Endometrial microvascular endothelial cells (primary cell): ENCODE data around the gene MACROH2A1. TPM values are rescaled to one million over a fixed set of nuclear protein-coding genes. Genes with fewer than 3 reads are reported as not detected.

Source experiments
- in situ Hi-C: cut with HindIII; loops from 2 replicates; pipeline ENCODE4 v1.10.0; 2017; ENCODE audit warnings: low sequenced_read_pairs, low pct_unique_long_range_greater_than_20kb; ENCODE audit errors: inconsistent ontology term
- total RNA-seq: library from RNA; depleted of rRNA; stranded (reverse); fragments of >200 nt; gene quantifications from one replicate; pipeline ENCODE4 v1.2.3, GENCODE V29; 2015; ENCODE audit errors: inconsistent ontology term

The MACROH2A1 gene
- total RNA-seq, 1 donor from 2014 or later = 139 TPM

DNA sequence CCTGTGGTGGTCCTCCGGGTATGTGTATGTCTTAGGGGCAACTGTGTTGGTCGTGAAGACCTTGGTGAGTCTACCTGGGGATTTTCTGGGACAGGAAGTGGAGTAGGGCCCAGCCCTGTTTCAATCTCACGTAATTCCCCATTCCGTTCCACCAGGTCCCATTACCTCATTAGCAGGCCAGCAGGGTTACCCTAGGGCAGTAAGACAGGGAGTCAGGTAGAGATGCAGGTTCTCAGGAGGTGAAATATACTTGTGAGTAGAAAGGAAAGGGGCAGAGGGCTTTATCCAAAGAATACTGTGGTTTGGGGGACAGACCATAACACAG is 56.5 kb downstream of the MACROH2A1 start:
- in situ Hi-C loops = no loop called here

DNA sequence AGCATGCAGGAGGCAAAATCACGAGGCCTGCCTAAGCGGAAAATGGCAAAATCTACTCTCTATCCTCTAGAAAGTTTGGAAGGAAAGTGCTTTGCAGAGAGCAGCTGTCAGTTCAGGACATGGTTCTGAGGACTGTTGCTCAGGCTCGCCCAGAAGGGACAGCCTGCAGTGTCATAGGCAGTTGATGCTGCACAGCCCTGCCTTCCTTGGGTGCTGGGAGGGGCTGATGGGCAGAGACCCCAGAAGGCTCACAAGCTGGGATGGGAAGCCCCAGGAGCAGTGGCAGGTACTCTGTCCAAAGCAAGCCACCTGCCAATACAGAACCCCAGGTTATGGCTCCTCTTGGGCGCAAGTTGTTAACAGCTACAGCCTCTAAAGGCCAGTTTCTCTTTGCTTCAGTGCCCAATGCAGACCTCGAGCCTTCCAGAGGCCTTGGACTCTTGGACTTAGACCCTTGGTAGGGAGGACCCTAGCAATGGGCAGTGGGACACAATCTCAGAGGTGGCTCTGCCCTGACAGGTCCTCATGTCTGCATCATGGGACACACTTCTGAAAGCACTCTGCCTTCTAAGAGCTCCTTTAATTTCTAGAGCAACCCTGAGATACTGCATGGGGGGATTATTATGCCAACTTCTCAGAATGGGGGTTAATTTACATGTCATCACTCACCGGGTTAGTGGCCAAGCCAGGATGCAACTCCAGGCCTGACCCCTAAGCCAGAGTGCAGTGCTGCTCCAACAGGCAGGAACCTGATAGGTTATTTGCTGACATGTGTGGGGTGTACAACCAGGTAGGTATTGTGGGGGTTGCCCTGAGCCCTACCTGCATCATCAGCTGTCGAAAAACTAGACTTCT is 57.1 kb downstream of the MACROH2A1 start:
- in situ Hi-C loops = no loop called here

- in situ Hi-C loops = no loop called here
Measured at GRCh38 chr5:135341016-135341666, 57.9 kb downstream of the MACROH2A1 start.

DNA sequence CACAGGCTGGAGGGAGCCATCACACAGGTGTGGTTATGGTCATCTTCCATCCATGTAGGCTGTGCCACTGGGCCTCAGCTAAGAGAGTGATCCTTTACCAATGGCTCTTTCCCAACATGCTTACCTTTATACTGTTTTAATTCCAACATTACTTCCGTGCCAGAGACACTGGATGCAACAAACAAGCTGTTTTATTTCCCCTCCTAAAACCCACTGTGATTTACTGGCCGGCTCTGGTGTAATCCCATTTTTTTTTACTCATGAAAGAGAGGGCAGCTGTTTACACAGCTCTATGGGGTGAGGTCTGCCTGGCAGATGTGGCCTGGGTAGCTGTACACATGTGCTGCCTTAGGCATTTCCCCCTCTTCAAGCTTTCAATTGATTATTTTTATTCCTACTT is 58.5 kb downstream of the MACROH2A1 start:
- in situ Hi-C loops = no loop called here

DNA sequence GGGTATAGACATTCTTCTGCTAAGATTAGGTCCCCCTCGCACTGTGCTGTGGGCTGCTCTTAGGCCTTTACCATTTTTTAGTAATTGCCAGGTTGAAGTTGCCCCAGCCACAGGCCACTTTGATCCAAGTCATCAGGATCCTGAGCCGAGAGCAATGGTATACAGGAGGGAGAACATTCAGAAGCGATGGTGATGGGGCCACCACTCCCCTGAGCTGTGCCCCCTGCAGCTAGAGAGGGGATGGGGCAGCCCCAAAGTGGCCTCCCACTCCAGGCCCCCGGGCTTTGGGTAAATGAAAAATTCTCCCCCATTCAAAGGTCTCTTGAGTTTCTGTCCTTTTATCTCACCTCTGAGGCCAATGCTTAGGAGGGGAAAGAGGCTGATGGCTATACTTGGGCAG is 59.4 kb downstream of the MACROH2A1 start:
- in situ Hi-C loops = no loop called here

GRCh38 chr5:135339189-135339588 is 59.8 kb downstream of the MACROH2A1 start:
- in situ Hi-C loops = no loop called here

GRCh38 chr5:135337064-135337463 is 62.0 kb downstream of the MACROH2A1 start:
- in situ Hi-C loops = no loop called here

DNA sequence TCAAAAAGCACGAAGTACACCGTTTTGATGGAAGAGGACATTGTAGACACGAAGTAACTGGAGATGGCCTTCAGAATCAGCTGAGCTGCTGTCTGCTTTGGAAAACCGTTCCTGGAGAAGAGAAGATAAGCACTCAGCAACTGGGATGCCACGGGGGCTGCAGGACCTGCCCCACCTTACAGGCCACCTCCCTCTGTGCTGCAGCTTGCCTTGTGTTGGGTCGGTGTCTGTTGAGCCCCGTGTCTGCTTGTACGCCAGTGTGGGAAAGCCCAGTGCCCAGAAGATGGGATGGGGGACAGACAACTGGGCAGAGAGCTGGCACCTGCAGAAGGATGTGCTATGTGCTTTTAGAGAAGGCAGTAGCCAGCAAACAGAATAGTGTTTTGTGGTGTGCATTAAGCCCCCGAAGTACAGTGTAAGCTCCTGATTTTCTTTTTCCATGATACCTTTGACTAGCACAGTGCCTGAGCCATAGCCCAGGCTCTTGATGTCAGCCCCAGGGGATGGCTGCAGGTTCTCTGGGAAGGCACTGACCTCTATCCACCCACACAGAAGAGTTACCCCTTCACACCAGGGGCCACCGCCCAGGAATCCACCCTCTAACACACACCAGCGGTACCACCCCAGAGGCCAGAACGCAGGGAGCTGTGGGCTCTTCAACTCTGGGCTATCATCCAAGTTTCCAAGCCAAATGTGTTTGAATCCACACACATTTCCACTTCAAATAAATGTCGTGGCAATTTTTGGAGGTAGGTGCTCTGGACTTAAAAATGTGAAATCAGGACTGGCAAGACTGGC is 63.8 kb downstream of the MACROH2A1 start:
- in situ Hi-C loops = no loop called here

- in situ Hi-C loops = no loop called here
Measured at GRCh38 chr5:135333732-135334515, 65.1 kb downstream of the MACROH2A1 start.

DNA sequence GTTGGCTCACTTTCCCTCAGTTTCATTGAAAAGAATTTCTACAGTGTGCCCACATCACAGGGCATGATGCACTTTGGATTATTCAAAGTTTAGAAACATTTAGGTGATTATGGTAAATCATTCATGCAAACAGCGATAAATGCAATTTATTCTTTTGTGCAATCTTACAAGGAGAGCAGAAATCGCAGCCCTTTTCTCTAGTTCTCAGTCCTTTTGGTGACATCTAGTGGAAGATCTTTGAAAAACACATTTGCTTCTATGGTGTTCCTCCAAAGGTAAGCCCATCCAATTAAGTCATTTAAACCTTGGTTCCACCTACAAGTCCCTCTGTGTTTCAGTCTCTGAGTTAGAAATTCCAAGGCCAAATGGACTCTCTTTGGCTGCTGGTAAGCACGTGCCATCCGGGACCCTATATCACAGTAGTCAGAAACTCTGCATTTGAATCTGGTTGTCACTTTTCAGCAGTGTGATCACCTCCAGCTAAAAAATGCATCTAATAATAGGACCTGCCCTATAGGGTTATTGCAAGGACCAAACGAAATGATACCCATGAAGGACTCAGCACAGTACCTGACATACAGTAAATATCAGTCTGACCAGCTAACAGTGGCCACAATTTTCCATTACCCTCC is 66.4 kb downstream of the MACROH2A1 start:
- in situ Hi-C loops = no loop called here

- in situ Hi-C loops = no loop called here
Measured at GRCh38 chr5:135331612-135332011, 67.4 kb downstream of the MACROH2A1 start.

DNA sequence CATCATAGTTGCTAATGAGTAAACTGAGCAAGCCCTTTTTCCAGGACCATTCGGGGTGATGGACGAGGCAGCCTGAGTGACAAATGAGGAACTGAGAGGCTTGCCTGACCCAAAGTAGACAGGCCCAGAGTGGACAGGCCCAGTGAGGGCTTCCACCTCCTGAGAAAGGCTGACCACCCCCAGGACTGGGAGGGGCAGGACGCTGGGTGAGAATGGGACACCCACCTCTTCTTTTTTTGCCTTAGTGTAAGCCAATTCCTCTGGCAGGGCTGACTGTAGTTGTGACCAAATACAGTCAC is 68.3 kb downstream of the MACROH2A1 start:
- in situ Hi-C loops = no loop called here

DNA sequence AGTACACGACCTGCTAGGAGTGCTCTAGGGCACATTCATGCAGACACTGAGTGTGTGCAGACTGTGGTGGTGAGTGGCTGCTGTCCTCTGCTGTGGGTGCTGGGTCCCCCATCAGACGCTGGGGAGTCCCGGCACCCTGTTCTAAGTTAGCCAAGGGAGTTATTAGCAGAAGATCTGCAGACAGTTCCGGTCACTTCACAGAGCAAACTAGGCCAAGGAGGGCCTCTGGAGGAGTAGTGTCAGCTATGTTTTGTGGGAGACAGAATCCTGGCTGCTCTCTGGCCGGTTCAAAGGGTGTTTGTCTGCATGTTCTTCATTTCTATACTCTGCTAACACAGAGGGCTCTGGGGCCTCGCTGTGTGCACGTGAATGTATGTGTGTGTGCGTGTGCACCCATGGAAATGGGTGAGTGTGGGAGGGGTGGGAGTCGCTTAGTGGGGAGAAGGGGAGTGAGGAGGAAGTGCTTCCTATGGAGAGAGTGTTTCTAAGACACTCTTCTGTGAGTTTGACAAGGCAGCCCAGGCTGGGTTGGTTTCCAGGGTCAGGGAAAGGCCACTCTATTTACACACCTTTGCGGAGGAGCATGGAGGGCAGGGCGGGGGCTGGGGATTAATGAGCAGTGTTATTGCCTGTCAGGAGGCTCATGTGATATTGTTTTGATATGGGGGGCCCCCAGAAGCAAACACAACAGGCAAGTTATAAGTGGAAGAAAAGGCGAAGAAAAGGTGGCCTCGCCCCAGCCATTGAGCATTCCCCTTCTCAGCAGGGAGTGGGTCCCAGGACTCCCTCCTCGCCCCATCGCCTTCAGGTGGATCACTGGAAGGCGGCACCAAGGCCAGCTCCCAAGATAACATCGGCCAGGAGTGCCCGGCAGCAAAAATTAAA is 68.9 kb downstream of the MACROH2A1 start:
- in situ Hi-C loops = no loop called here

DNA sequence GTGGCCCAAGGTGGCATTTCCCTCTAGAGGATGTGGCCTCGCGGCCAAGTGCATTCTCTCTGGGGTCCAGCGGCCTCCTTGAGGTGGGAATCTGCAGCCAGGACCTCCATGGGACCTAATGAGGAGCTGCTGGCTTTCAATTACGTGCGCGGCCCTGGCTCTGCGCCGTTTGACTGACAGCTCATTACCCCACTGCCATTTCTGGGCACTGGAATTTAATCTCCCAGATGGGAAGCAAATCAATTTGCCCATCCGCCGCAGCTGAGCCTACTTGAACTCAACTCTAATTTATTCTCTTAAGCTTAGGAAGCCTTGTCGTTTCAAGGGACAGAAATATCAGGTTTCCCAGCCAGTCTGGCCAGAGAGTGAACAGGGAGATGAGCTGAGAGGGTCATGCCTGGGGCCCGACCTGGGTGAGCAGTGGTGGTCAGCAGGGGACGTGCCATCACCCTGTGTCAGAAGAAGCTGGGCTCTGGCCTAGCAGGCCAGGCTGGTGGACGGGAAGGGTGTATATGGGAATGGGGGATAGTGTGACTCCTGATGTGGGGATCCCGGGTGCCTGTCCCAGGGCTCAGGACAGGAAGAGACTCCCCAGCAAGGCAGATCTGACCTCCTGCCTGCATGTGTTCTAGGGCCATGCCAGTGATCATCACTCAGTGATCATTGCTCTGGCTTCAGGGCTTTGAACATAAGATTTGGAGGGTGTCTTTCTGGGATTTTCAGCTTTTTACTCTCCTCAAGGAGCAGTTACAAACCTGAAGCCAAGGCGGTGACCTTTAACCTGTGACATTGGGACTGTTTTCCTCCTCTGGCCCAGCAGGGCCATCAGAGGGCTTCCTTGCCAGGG is 69.7 kb downstream of the MACROH2A1 start:
- in situ Hi-C loops = no loop called here

- in situ Hi-C loops = no loop called here
Measured at GRCh38 chr5:135328128-135328687, 70.8 kb downstream of the MACROH2A1 start.

GRCh38 chr5:135327429-135328127 is 71.5 kb downstream of the MACROH2A1 start:
- in situ Hi-C loops = no loop called here
